Measurements from ENCODE around the gene FLT3LG. TPM values are rescaled to one million over a fixed set of nuclear protein-coding genes. Genes with fewer than 3 reads are reported as not detected.

The FLT3LG gene
- total RNA-seq, 3 donors from 2014 or later: 3.3 to 14.8 (median 7.8) TPM

GRCh38 chr19:49433240-49433901 is 40.6 kb upstream of the FLT3LG start:
- intact Hi-C loops (cut with DNase I, micrococcal nuclease): loop anchor here in 1 of 2 donors (5.0 kb wide), 1 partner anchor 36 kb away; no protein-coding TSS in a partner anchor
- H3K4me1 ChIP-seq (ENCODE audit: low read depth): peaks cover 1% of the 10 kb centered on the region
- TF ChIP-seq, protein P1, sequence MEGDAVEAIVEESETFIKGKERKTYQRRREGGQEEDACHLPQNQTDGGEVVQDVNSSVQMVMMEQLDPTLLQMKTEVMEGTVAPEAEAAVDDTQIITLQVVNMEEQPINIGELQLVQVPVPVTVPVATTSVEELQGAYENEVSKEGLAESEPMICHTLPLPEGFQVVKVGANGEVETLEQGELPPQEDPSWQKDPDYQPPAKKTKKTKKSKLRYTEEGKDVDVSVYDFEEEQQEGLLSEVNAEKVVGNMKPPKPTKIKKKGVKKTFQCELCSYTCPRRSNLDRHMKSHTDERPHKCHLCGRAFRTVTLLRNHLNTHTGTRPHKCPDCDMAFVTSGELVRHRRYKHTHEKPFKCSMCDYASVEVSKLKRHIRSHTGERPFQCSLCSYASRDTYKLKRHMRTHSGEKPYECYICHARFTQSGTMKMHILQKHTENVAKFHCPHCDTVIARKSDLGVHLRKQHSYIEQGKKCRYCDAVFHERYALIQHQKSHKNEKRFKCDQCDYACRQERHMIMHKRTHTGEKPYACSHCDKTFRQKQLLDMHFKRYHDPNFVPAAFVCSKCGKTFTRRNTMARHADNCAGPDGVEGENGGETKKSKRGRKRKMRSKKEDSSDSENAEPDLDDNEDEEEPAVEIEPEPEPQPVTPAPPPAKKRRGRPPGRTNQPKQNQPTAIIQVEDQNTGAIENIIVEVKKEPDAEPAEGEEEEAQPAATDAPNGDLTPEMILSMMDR (IDR thresholded peaks at IDR 0.05): no peak
- no peak for DNase-seq
- ATAC-seq: no peak
- H3K4me3 ChIP-seq: no peak overlapping the region
- H3K36me3 ChIP-seq (ENCODE audit: low read depth): no peaks in the 10 kb centered on the region
- H3K9me3 ChIP-seq: no peaks in the 10 kb centered on the region

GRCh38 chr19:49434907-49435583 is 39.0 kb upstream of the FLT3LG start:
- DNase-seq (peak in 1 of 3 donors; percentile 22), ATAC-seq (no peak)
- no peak overlapping the region for H3K4me3 ChIP-seq
- H3K4me1 ChIP-seq (ENCODE audit: low read depth): no peaks in the 10 kb centered on the region
- no peaks in the 10 kb centered on the region for H3K9me3 ChIP-seq
- intact Hi-C loops (cut with DNase I, micrococcal nuclease): loop anchor here in 1 of 2 donors (5.0 kb wide), 1 partner anchor 38 kb away; no protein-coding TSS in a partner anchor
- no peaks in the 10 kb centered on the region for H3K36me3 ChIP-seq (ENCODE audit: low read depth)
- TF ChIP-seq, protein P1 (IDR thresholded peaks at IDR 0.05): no peak

- H3K4me1 ChIP-seq (ENCODE audit: low read depth): no peaks in the 10 kb centered on the region
- DNase-seq (no peak), ATAC-seq (no peak)
- intact Hi-C loops (cut with DNase I, micrococcal nuclease): no loop called here
- no peaks in the 10 kb centered on the region for H3K36me3 ChIP-seq (ENCODE audit: low read depth)
- TF ChIP-seq, protein P1 (IDR thresholded peaks at IDR 0.05): no peak
- H3K9me3 ChIP-seq: no peaks in the 10 kb centered on the region
- no peak overlapping the region for H3K4me3 ChIP-seq
Observed at GRCh38 chr19:49435670-49436069, 38.3 kb upstream of the FLT3LG start.

GRCh38 chr19:49436381-49437017 is 37.5 kb upstream of the FLT3LG start:
- Histone ChIP-seq H3K4me3 (no peak overlapping the region), H3K36me3 (ENCODE audit: low read depth) (no peaks in the 10 kb centered on the region), H3K4me1 (ENCODE audit: low read depth) (no peaks in the 10 kb centered on the region), H3K9me3 (no peaks in the 10 kb centered on the region)
- intact Hi-C loops (cut with DNase I, micrococcal nuclease): no loop called here
- TF ChIP-seq, protein P1 (IDR thresholded peaks at IDR 0.05): no peak
- ATAC-seq (peak; percentile 10), DNase-seq (peak in 1 of 3 donors; percentile 37)

DNA sequence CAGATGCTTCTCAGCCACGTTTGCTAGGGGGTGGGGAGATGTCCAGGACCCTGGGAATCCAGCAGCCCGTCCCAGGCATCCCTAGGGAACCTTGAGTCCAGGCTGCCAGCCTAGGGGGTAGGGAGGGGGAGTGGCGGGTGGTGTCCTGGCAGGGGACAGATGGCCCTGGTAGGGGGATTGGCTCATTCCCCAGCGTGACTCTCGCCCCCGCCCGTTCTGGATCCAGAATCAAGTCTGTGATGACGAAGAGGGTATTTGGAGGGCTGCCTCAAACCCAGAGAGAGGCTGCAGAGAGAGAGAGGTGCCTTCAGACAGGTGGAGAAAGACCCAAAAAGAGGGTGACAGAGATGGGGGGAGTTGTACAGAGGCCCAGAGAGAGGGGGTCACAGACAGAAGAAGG is 36.8 kb upstream of the FLT3LG start:
- TF ChIP-seq, protein P1 (IDR thresholded peaks at IDR 0.05): no peak
- intact Hi-C loops (cut with DNase I, micrococcal nuclease): no loop called here
- no peaks in the 10 kb centered on the region for H3K9me3 ChIP-seq
- no peak for DNase-seq
- H3K36me3 ChIP-seq (ENCODE audit: low read depth): no peaks in the 10 kb centered on the region
- H3K4me3 ChIP-seq: no peak overlapping the region
- no peaks in the 10 kb centered on the region for H3K4me1 ChIP-seq (ENCODE audit: low read depth)
- ATAC-seq: no peak
